GM12878 (cell line): ENCODE results near the gene TBC1D23. TPM values are rescaled to one million over a fixed set of nuclear protein-coding genes. Genes with fewer than 3 reads are reported as not detected.

Experiments
- ATAC-seq: fragments of 200-7000 bp; cut with Tn5 transposase; 3 replicates; pipeline ENCODE4 v1.9.1; 2020; ENCODE audit warnings: mild to moderate bottlenecking, moderate library complexity
- BruUV-seq: library from RNA; stranded (reverse); fragments of 400-500 nt; replicated peaks from 2 replicates; lab custom pipeline; 2021; lab: Mats Ljungman, UMichigan
- CTCF ChIA-PET: fragments of 300-600 bp; sonication (Branson Sonifier 250); formaldehyde crosslinking; extraction: SDS; loops from one replicate; lab custom pipeline; 2021; ENCODE audit warnings: inconsistent platforms; lab: Yijun Ruan, JAX
- POLR2A ChIA-PET: fragments of 350-600 bp; formaldehyde crosslinking; extraction: SDS; loops from one replicate; lab custom pipeline; 2021; ENCODE audit warnings: inconsistent platforms; lab: Charles Lee
- RAD21 ChIA-PET: fragments of 300-600 bp; sonication (Branson Sonifier 250); formaldehyde crosslinking; loops from one replicate; lab custom pipeline; 2023; ENCODE audit warnings: antibody characterized with exemption; ENCODE audit not compliant: unreplicated experiment; lab: Charles Lee
- SMC1A ChIA-PET: fragments of 300-600 bp; sonication (Branson Sonifier 250); formaldehyde crosslinking; loops from one replicate; lab custom pipeline; 2023; ENCODE audit not compliant: unreplicated experiment, uncharacterized antibody; lab: Charles Lee
- DNase-seq: peaks from one replicate; pipeline ENCODE4 v3.0.0-alpha.2; 2011; ENCODE audit warnings: low read depth, low spot score
- FAIRE-seq: peaks from 3 replicates; lab custom pipeline; 2011; peaks lifted over from hg19 to GRCh38; lab: Jason Lieb, UNC
- H2AFZ ChIP-seq: 2 replicates; pipeline ENCODE4 v1.6.0; 2011; ENCODE audit warnings: low read depth, low read length, control low read depth; ENCODE audit not compliant: control insufficient read depth
- H3K27ac ChIP-seq: 2 replicates; pipeline ENCODE4 v1.5.1; 2011; ENCODE audit warnings: control low read depth; ENCODE audit not compliant: control insufficient read depth, insufficient read depth
- H3K27me3 ChIP-seq, 2 experiments: replicated peaks in 1 of 2; 2 replicates each; pipeline versions ENCODE4 v1.6.0 to v1.6.1; 2011; ENCODE audit warnings: low read length in 1 of 2; ENCODE audit not compliant: control insufficient read depth in 2 of 2, insufficient read depth in 2 of 2
- H3K36me3 ChIP-seq, 2 experiments: 2 replicates each; pipeline ENCODE4 v1.5.1; 2011; ENCODE audit warnings: low read length in 1 of 2; ENCODE audit not compliant: control insufficient read depth in 2 of 2, insufficient read depth in 2 of 2
- H3K4me1 ChIP-seq: 2 replicates; pipeline ENCODE4 v1.6.1; 2011; ENCODE audit warnings: mild to moderate bottlenecking, low read length, moderate library complexity, mixed read lengths; ENCODE audit not compliant: control insufficient read depth, insufficient read depth
- H3K4me2 ChIP-seq: 2 replicates; pipeline ENCODE4 v1.6.0; 2011; ENCODE audit warnings: control low read depth; ENCODE audit not compliant: control insufficient read depth, insufficient read depth
- H3K4me3 ChIP-seq: fragments of 200-600 bp; sonication (generic); 2 replicates; pipeline ENCODE4 v1.5.1; 2016
- H3K79me2 ChIP-seq: 2 replicates; pipeline ENCODE4 v1.6.0; 2011; ENCODE audit warnings: low read length; ENCODE audit not compliant: control insufficient read depth, insufficient read depth
- H3K9ac ChIP-seq: 2 replicates; pipeline ENCODE4 v1.8.0; 2011; ENCODE audit warnings: low read length, control low read depth, mixed read lengths; ENCODE audit not compliant: control insufficient read depth, insufficient read depth
- H3K9me3 ChIP-seq: replicated peaks from 3 replicates; pipeline ENCODE4 v1.5.1; 2011; ENCODE audit warnings: mild to moderate bottlenecking, low read length; ENCODE audit not compliant: control insufficient read depth, insufficient read depth
- H4K20me1 ChIP-seq: 2 replicates; pipeline ENCODE4 v1.6.0; 2011; ENCODE audit not compliant: control insufficient read depth, insufficient read depth
- BACH1 ChIP-seq: fragments of 450-650 bp; IDR thresholded peaks from 2 replicates; pipeline ENCODE4 v1.6.1; 2017; ENCODE audit warnings: mild to moderate bottlenecking, borderline replicate concordance
- BMI1 ChIP-seq: fragments of 450-650 bp; IDR thresholded peaks from 2 replicates; pipeline ENCODE4 v1.6.1; 2016; ENCODE audit warnings: mild to moderate bottlenecking, moderate library complexity, borderline replicate concordance
- CBFB ChIP-seq: IDR thresholded peaks from 2 replicates; pipeline ENCODE4 v1.6.1; 2016; ENCODE audit warnings: antibody characterized with exemption, low read depth
- CHD4 ChIP-seq: fragments of 200-600 bp; sonication (generic); IDR thresholded peaks from 2 replicates; pipeline ENCODE4 v1.6.1; 2016; ENCODE audit warnings: mild to moderate bottlenecking
- CREM ChIP-seq: IDR thresholded peaks from 2 replicates; pipeline ENCODE4 v1.6.1; 2014; ENCODE audit warnings: antibody characterized with exemption, low read depth
- JUNB ChIP-seq: IDR thresholded peaks from 2 replicates; pipeline ENCODE4 v1.6.1; 2016; ENCODE audit warnings: antibody characterized with exemption, mild to moderate bottlenecking
- LARP7 ChIP-seq: fragments of 450-650 bp; IDR thresholded peaks from 2 replicates; pipeline ENCODE4 v1.6.1; 2017; ENCODE audit warnings: mild to moderate bottlenecking
- MXI1 ChIP-seq: fragments of 150-350 bp; IDR thresholded peaks from 2 replicates; pipeline ENCODE4 v1.6.1; 2011; ENCODE audit warnings: low read depth, mild to moderate bottlenecking, inconsistent platforms, low read length, improper control_type of control experiment
- NKRF ChIP-seq: fragments of 450-650 bp; conservative IDR thresholded peaks from 2 replicates; pipeline ENCODE4 v1.6.1; 2017; ENCODE audit warnings: mild to moderate bottlenecking, moderate library complexity
- SPI1 ChIP-seq: IDR thresholded peaks from 2 replicates; pipeline ENCODE4 v1.6.1; 2011; ENCODE audit warnings: low read depth, mild to moderate bottlenecking, low read length, moderate library complexity, borderline replicate concordance; ENCODE audit not compliant: insufficient read depth
- SREBF1 ChIP-seq: IDR thresholded peaks from 2 replicates; pipeline ENCODE4 v1.6.1; 2012; ENCODE audit warnings: mild to moderate bottlenecking, low read length
- ZNF274 ChIP-seq: IDR thresholded peaks from one replicate; pipeline ENCODE4 v1.8.0; 2011; ENCODE audit not compliant: insufficient read length, insufficient read depth
- ZSCAN29 ChIP-seq: fragments of 450-650 bp; IDR thresholded peaks from 2 replicates; pipeline ENCODE4 v1.6.1; 2017; ENCODE audit warnings: mild to moderate bottlenecking, moderate library complexity
- WGBS: methylation state at CpG from one replicate; pipeline ENCODE4 v1.1.6; 2016; ENCODE audit warnings: low lambda C conversion rate; ENCODE audit not compliant: insufficient replicate concordance, insufficient coverage; ENCODE audit errors: missing lambda C conversion rate; 5-methylcytosine and 5-hydroxymethylcytosine counted together
- in situ Hi-C: fragments of 300-500 bp; cut with MboI; formaldehyde crosslinking; loops from 9 replicates; pipeline ENCODE4 v1.14.3; 2018; ENCODE audit warnings: mixed read lengths
- intact Hi-C: fragments of 100-400 bp; cut with micrococcal nuclease; formaldehyde crosslinking; loops from one replicate; pipeline ENCODE4 v1.14.2; 2022; ENCODE audit not compliant: unreplicated experiment
- polyA plus RNA-seq, 11 experiments: library from polyadenylated mRNA; depleted of rRNA in 4 of 11; unstranded in 6 of 11; stranded (reverse) in 5 of 11; fragments of >200 nt; fragmentation: Nextera tagmentation in 4 of 11; fragmentation: Illumina TruSeq in 1 of 11; extraction: Ambion mirVana in 4 of 11; extraction: Trizol in 1 of 11; gene quantifications; 1 replicate in 1 of 11; 2 replicates in 10 of 11; pipeline versions ENCODE4 v1.2.1 to v1.2.3, GENCODE V29; 2011 to 2016; ENCODE audit warnings: inconsistent platforms in 2 of 11, missing spikeins in 2 of 11, low read depth in 1 of 11
- total RNA-seq, 4 experiments: library from RNA; depleted of rRNA in 3 of 4; stranded (reverse); fragments of >200 nt in 3 of 4; fragmentation: Illumina TruSeq in 1 of 4; extraction: Trizol in 1 of 4; gene quantifications; 2 replicates each; pipeline versions ENCODE4 v1.2.1 to v1.2.3, GENCODE V29; 2013 to 2021
- TF ChIP-seq, protein P1 (sequence below): fragments of 450-650 bp; IDR thresholded peaks from 2 replicates; pipeline ENCODE4 v1.6.1; 2017; ENCODE audit warnings: mild to moderate bottlenecking, low read depth, inconsistent platforms; ENCODE audit not compliant: poor library complexity, severe bottlenecking
- TF ChIP-seq, protein P2 (sequence below): fragments of 150-350 bp; IDR thresholded peaks from 2 replicates; pipeline ENCODE4 v1.6.1; 2014; ENCODE audit warnings: mild to moderate bottlenecking, low read depth, low read length

TBC1D23 gene
- total and polyA plus RNA-seq, 10 of the 15 experiments (the other 5 are each of a cell fraction or from before 2014, with no cell fraction given): 8.2 to 23.2 (median 16.6) TPM

GRCh38 chr3:100270215-100270583 is 9.4 kb downstream of the TBC1D23 start:
- no peaks in the 10 kb centered on the region for H3K27me3 ChIP-seq
- no peak overlapping the region for H3K27ac ChIP-seq
- ChIA-PET SMC1A (interaction anchor here (1.2 to 2.6 kb wide), 4 partner anchors 9 to 427 kb away, joined by 5 to 10 read pairs (median 5); partner anchors contain the start of gene TBC1D23), RAD21 (interaction anchor here (1.0 to 1.3 kb wide), 2 partner anchors 9 to 437 kb away, joined by 3 to 6 read pairs; partner anchors contain the start of gene TBC1D23), CTCF (interaction anchor here (0.6 to 2.1 kb wide), 3 partner anchors 83 to 427 kb away, joined by 3 to 9 read pairs (median 7); no protein-coding TSS in a partner anchor), POLR2A (interaction anchor here (1.1 kb wide), 1 partner anchor 10 kb away, joined by 3 read pairs; no protein-coding TSS in a partner anchor)
- peak; percentile 64 for ATAC-seq
- H3K79me2 ChIP-seq: peaks cover 9% of the 10 kb centered on the region
- H2AFZ ChIP-seq: no peak overlapping the region
- no peaks in the 10 kb centered on the region for H4K20me1 ChIP-seq
- H3K9ac ChIP-seq: no peak overlapping the region
- no peak overlapping the region for H3K4me3 ChIP-seq
- TF ChIP-seq, protein P1, sequence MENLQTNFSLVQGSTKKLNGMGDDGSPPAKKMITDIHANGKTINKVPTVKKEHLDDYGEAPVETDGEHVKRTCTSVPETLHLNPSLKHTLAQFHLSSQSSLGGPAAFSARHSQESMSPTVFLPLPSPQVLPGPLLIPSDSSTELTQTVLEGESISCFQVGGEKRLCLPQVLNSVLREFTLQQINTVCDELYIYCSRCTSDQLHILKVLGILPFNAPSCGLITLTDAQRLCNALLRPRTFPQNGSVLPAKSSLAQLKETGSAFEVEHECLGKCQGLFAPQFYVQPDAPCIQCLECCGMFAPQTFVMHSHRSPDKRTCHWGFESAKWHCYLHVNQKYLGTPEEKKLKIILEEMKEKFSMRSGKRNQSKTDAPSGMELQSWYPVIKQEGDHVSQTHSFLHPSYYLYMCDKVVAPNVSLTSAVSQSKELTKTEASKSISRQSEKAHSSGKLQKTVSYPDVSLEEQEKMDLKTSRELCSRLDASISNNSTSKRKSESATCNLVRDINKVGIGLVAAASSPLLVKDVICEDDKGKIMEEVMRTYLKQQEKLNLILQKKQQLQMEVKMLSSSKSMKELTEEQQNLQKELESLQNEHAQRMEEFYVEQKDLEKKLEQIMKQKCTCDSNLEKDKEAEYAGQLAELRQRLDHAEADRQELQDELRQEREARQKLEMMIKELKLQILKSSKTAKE: no peak
- TF ChIP-seq SPI1 (no peak), CBFB (no peak), BMI1 (no peak), ZNF274 (no peak), LARP7 (no peak), CREM (no peak), NKRF (no peak), BACH1 (no peak), ZSCAN29 (no peak), CHD4 (no peak), JUNB (no peak), MXI1 (no peak), SREBF1 (no peak)
- TF ChIP-seq, protein P2, sequence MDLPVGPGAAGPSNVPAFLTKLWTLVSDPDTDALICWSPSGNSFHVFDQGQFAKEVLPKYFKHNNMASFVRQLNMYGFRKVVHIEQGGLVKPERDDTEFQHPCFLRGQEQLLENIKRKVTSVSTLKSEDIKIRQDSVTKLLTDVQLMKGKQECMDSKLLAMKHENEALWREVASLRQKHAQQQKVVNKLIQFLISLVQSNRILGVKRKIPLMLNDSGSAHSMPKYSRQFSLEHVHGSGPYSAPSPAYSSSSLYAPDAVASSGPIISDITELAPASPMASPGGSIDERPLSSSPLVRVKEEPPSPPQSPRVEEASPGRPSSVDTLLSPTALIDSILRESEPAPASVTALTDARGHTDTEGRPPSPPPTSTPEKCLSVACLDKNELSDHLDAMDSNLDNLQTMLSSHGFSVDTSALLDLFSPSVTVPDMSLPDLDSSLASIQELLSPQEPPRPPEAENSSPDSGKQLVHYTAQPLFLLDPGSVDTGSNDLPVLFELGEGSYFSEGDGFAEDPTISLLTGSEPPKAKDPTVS: no peak
- no peak for FAIRE-seq
- BruUV-seq: no TSS peak
- H3K4me2 ChIP-seq: no peak overlapping the region
- H3K9me3 ChIP-seq: no peaks in the 10 kb centered on the region
- DNase-seq: no peak
- no peaks in the 10 kb centered on the region; a peak in 1 of 4 replicates for H3K36me3 ChIP-seq
- WGBS: 57% methylated on average over 2 of the region's 2 CpGs
- no peaks in the 10 kb centered on the region for H3K4me1 ChIP-seq
- intact Hi-C loops: no loop called here
- in situ Hi-C loops: no loop called here
